HG02981 (cell line): ENCODE measurements around the gene RIOX2.

Source experiments
- ATAC-seq: cut with Tn5 transposase; IDR thresholded peaks from one replicate; pipeline ENCODE4 v1.9.1; 2021; ENCODE audit warnings: mild to moderate bottlenecking, moderate library complexity; ENCODE audit not compliant: unreplicated experiment

The RIOX2 gene

DNA sequence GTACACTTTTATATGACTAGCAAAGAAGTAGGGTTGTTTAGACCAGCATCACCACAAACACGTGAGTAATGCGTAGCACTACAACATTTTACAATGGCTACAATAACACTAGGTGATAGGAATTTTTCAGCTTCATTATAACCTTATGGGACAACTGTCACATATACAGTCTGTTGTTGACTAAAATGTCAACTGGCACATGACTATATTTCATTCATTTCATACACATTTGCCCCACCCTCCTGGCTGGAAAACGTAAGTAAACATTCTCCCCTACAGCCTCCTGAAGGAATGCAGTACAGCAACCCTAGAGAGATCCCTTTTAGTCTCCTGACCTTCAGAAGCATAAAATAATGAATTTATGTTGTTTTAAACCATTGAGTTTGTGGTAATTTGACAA is 16.2 kb downstream of the RIOX2 start:
- ATAC-seq, result no peak

DNA sequence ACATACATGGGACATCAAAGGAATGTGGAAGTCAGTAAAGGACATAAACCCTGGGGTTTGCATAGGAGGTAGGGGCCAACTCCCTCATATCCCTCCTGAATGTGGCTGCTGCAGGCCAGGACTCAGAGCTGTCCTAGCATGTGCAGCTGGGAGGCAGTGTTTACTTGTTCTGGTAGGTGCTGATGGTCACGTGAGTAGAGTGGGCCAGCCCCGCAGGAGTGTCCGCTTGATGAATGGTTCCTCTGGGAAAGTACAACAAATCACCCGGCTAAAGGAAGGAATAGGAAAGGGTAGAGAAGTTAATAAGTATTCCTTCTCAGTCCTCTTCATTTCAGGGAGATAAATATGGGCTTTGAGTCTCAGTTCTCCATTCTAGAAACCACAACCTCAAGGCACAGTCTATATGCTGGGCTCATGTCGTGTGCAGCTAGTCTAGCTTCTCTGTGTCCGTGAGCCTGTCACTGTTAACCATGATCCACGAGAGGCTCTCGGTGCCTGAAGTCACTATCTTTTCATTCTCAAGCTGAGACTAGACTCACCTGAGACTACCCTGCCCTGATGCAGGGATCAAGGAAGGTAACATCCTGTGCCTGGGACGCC is 17.9 kb downstream of the RIOX2 start:
- peak; percentile 76 for ATAC-seq

DNA sequence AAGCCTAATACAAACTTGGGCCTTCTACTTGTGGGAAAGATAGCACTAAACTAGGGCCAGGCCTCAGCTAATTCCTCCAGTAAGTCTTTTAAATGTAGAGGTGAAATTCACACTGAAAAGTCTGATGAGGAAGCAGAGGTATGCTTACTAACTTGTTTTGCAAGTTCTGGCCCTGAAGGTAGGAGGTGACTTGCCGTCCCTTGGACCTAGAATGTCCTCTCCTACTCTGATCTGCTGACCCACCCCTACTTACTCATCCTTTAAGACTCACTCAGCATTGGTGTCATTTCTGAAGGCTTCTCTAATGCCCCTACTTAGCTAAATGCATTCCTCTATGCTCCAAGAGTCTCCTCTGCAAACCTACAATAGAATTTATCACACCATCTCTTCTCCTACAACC is 19.4 kb downstream of the RIOX2 start:
- no peak for ATAC-seq

DNA sequence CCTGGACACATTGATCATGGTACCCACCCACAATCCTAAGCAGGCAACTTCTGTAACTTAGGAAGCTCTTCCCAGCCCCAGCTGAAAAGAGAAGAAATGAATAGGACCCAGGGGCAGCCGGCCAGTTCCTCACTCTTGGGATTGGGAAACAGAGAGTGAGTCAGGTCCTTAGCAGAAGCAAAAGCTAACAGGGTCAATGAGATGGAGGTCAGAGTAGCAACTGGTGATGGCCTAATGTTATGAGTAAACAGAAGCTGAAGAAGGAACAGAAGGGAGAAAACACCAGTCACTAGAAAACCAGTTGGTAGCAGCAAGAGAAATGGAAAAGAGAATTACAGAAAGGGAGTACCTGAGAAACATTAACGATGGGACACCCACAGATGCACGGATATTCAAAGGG is 20.0 kb downstream of the RIOX2 start:
- no peak for ATAC-seq

DNA sequence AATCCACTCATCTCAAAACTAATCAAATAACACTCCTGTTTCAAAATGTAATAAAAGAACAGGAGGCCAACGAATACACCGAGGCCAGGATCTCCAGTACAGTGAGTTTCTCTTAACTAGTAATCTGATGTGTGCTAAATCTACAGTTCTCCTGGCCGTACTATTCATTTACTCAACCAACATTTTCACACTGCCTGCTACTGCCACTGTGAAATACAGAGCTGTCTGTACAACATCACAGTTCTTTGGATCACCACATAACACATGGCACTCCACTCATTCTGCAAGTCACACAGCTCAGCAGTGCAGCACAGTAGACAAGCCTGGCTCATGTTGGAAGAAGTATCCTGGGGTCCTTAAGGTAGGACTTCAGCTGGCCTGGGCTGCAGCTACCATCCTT is 21.9 kb downstream of the RIOX2 start:
- ATAC-seq, result no peak

DNA sequence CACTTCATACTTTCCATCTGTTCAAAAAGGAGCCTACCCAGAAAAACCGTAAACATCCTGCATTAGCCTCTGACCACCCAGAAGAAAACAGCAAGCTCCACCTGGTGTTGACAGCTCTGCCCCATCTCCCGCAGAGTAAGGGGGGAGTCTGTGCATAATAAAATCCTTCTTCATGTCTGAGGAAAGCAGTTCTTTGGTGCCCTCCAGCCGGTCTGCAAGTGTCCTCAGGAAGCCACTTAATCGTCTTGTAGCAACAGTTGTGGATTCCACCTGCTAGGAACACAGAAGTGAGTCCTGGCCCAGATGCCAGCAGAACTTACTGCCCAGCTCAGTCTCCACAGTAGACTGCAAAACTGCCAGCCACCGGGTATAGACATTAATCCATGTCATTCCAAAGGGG is 22.5 kb downstream of the RIOX2 start:
- ATAC-seq, result no peak

DNA sequence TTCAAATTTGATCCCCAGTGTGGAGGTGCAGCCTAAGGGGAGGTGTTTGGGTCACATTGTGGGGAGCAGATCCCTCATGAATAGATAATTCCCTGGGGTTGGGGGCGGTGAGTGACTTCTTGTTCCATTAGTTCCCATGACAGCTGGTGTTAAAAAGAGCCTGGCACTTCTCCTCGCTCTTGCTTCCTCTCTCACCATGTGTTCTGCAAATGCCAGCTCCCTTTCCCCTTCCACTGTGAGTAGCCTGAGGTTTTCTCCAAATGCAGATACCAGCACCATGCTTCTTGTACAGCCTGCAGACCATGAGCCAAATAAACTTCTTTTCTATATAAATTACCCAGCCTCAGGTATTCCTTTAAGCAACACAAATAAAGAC is 23.1 kb downstream of the RIOX2 start:
- no peak for ATAC-seq

DNA sequence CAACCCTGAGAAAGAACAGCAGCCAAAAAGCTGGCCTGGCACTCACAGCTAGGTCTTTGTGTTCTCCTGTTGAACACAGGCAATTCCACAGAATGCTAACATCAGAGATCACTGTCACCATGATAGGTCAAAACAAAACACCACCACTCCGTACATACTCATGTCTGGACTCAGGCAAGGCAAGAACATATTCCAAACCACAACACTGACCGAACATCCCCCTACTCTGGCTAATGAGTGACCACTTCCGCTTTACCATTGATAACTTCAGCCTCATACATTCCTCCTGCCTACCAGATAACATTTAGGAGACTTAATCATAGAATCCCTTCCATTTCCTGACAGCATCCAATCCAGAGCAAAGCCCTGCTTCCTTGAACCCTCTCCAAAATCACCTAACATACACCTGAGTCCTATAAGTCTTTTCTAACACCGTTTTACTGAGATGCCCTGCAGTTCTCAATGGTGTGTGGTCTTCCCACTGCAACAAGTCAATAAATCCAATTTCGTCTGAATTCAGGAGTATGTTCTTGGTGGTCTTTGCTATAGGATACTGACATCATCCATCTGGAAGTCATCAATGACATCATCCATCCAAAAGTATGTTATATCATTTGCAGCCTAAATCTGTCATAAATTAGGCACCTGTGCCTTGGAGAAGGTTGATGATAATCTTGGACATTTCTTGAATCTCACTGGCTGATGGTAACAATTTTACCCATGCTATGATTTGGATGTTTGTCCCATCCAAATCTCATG is 23.7 kb downstream of the RIOX2 start:
- no peak for ATAC-seq

DNA sequence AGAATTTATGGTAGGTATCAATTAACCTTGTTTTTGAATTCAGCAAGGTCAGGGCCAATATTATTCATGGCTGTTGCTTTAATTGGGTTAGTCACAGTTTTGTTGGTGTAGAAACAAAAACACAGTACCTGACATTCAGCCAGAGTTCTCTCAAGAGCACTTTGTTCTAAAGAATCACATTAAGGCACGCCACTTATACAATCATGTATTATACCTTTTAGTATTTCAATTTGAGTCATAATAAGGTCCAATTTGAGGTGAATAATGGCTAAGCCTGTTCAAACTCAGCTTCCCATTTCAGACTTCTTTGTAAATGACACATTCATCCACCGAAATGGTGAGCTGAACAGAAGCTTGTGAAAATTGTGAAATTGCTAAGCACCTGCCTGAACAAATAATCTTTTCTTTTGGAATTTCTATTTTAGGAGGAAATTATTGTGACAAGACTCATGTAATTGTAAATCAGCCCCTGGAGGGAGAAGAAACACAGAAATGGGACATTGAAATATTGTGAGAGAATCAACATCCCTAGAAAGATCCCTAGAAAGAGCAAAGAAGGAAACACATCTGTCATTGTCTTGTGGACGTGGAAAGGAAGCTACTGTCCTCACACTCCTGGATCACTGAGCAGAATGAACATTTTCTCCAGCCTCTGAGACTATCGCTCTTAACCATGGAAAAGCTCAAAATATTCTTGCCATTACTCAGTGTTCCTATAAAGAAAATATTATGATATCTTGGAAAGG is 29.3 kb downstream of the RIOX2 start:
- ATAC-seq, result no peak

DNA sequence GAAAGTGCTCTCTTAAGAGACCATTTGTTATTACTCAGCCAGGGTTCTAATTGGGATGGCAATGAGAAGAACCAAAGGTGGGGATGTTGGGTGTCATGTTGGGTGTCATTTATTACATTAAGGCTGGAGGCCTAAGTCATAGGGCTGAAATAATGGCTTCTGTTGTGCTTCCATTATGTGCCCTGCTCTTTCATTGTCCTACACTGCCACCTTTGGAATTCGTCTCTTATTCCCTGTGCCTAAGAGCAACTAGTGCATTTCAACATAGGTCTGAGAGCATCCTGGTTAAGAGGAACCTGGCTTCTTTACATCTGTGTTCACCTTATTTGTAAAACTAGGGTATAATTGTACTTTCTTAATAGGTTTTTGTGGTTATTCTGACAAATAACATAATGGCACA is 32.2 kb downstream of the RIOX2 start:
- ATAC-seq, result no peak

DNA sequence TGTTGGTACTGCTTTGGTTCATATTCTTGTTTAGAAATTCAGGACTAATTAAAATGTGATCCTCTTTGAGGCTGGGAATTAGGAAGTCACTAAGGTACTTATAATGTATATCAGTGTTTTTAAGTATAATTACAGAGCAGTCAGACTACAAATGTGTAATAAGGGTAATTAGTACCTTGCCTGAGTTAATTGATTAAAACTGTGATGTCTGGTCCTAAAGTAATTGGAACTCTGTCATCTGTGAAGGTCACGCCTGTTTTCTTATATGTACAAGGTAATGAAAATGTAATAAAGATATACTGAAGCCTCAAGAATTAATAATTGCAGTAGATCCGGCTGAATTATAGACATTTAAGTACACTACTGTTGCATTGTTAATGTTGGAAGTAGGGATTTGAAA is 32.8 kb downstream of the RIOX2 start:
- ATAC-seq, result no peak

DNA sequence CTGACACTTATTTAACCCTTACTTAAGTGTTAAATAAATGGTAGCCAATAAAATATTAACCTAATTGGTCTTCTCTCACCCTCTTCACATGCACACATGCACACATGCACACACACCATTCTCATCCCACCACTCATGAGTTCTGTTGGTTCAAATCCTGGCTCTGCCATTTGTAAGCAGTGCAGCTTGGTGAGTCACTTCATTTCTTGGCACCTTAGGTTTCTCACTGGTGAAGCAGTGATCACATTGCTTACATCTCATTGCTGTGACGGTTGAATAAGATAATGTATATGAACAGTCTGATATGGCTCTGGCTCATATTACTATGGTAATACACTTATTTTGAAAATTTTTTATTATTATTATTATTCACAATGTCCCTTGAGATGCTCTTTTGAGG is 33.8 kb downstream of the RIOX2 start:
- ATAC-seq, result no peak

DNA sequence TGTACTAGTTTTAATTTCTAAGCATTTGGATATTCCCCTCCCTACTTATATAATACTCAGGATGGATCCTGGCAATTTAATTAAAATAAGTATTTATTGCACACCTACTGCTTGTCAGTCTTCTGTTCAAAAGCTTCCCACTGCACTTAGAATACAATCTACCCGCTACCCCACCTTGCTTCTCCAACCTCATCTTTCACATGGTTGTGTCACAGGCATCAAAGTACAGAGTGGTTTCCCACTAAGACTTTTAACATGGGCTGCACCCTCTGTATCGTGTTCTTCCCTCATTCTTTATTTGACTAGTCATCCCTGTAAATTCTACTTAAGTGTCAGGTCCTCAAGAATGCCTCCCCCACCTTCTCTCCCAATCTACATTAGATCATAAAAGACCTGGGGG is 35.0 kb downstream of the RIOX2 start:
- ATAC-seq, result no peak

DNA sequence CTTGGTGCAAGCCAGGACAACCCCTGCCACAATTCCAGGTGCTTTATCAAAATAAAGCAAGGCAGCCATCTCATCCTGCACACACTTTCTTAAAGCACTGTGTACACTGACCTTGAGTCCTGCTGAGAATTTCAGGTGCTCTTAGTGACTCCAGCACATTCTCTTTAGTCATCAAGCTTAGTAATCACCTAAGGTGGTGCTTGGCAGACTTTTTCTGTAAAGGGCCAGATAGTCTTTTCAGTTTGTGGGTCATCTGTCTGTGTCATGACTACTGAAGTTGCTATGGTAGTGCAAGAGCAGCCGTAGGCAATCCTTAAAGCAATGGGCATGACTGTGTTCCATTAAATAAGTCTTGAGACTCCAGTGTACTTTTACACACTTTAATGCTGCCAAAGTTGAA is 36.4 kb downstream of the RIOX2 start:
- no peak for ATAC-seq

DNA sequence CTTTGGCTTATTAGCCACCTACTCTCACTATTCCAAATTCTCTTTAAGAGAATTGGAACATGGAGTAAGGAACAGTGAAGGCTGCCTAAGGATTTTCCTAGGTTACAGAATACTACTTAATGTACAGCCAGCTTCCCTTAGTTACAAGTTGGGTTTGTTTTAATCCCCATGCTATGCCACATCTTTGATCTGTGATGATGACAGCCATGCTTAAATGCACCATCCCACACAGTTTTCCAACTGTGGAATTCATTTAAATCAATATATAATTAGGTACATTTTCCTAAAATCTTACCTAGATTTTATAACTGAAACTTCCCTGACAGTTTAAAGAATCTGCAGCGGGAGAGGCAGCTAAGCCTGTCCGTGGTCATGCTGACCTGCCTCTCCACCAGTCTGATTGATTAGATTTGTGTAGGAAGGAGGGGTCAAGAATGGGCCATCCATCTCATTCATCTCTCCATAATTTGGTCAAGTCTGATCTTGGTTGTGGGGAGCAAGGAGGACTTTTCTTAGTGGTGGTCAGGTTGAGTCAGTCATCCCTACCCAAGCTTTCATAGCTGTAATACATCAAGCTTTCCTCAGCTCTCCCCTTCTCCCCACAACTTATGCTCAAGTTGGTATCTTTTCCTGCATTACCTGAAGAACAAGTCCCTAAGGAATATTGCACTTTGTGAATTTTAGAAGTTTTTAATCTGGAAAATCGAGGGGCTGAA is 37.1 kb downstream of the RIOX2 start:
- no peak for ATAC-seq

DNA sequence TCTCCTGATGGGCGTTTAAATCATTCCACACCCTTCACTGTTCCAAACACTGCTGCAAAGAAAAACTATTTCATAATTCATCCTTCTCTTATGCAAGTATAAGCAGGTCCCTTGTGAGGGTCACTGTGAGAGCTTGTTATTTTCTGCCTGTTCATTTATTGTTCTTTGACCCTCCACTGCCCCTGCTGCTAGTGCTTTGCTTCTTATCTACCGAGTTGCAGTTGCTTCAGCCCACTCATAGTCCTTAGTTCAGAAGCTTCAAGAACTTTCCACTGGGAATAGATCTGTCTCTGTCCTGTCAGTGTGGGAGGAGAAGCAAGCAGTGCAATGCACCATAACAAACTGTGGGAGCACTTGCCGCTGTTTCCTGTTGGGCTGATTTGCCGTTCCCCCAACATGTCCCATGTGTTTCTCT is 39.8 kb downstream of the RIOX2 start:
- ATAC-seq, result no peak

DNA sequence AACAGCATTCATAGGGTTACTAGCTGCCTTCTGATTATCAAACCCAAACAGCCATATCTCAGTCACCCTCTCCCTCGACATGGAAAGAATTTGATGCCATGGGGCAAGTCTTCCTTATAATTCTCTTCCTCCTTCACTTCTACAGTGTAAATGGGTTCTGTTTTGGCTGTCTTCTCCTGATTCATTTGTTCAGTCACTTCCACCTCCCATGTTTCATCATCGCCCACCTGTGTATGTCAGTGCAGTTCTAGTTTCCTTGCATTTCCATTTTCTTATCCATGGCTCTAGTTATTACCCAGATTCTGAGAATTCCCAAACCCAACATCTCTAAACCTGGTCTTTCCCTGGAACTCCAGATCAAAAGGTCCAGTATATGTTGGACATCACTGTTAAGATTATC is 41.0 kb downstream of the RIOX2 start:
- no peak for ATAC-seq

DNA sequence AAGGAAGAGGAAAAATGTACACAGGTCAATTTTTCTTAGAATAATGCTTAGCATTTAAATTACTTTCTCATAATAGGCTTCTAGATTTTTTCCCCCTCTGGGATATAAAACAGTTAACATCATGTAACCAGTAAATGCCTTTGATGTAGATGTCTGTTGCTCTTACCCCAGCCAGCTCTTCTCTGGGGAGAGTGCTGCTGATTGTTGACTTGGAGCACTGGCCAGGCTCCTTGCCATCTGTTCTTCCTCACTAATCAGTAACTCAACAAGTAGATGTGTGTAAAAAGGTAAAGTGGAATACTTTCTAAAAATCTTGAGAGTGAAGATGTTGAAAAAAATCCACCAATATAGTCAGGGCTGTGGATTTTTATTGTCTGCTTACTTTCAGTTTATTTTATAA is 42.2 kb downstream of the RIOX2 start:
- ATAC-seq, result no peak

DNA sequence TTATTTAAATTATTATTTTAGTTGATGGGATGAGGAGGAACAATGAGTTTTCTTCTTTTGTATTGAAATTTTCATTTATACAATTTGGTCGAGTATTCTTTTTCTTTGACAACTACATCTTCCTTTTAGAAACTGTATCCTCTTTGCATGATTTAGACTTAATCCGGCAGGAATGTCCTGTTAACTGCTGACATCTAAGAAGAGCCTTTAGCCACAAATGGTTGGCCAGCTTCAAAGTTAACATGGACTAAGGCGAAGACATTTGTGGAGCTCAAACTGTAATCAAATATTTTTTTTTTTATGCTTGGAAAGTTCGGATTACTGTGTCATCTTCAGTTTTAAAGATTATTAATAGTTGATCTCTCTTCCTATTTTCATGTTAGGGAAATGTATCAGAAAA is 43.2 kb downstream of the RIOX2 start:
- no peak for ATAC-seq

DNA sequence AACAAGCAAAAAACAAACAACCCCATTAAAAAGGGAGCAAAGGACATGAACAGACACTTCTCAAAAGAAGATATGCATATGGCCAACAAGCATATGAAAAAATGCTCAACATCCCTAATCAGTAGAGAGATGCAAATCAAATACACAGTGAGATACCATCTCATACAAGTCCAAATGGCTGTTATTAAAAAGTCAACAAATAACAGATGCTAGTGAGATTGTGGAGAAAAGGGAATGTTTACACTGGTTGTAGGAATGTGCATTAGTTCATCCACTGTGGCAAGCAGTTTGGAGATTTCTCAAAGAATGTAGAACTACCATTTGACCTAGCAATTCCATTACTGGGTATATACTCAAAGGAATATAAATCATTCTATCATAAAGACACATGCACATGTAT is 44.5 kb downstream of the RIOX2 start:
- no peak for ATAC-seq

DNA sequence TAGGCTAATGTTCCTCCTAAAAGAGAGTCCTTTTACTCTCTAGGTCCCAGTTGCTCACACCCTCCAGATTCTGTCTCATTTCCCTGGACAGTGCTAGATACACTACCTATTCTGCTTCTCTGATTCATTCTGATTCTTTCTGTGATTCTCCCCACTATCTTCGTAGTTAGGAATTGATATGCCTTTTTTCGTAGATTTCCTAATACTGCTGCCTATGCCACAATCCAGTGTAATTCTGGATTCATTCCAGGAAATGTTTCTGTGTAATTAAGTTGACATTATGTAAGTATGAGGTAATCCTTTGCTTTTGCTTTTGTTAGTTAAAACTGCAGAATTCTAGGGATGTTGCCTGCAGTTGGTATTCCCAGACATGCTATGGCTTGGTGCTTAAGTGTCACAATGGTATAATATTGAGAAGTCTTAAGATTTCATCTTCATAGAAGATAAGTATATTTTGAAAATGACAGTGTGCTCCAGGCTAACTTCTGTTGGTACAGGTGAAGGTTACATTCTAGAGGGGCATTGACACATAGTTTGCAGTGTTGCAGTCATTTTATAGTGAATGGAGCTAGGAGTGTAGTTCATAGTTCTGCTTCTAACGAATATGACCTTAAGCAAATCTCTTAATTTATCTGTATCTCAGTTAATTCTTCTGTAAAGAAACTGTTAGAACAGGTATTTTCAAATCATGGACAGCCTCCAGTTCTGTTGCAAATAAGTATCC is 54.3 kb downstream of the RIOX2 start:
- no peak for ATAC-seq
